CD4-positive, alpha-beta T cell (primary cell): Measurements from ENCODE around the gene ARFGEF3. TPM values are rescaled to one million over a fixed set of nuclear protein-coding genes. Genes with fewer than 3 reads are reported as not detected.

ENCODE experiments used
- ATAC-seq: fragments of 200-7000 bp; cut with Tn5 transposase; one replicate; pipeline ENCODE4 v1.10.0; 2022; ENCODE audit warnings: mild to moderate bottlenecking; ENCODE audit not compliant: poor library complexity
- CTCF ChIA-PET: fragments of 350-600 bp; sonication (Branson Sonifier 250); formaldehyde crosslinking; loops from one replicate; lab custom pipeline; 2021; ENCODE audit warnings: antibody characterized with exemption, inconsistent platforms; lab: Charles Lee
- POLR2A ChIA-PET: fragments of 350-600 bp; sonication (Branson Sonifier 250); formaldehyde crosslinking; loops from one replicate; lab custom pipeline; 2021; ENCODE audit warnings: antibody characterized with exemption, inconsistent platforms; lab: Charles Lee
- DNase-seq, 14 experiments: peaks; one replicate each; pipeline ENCODE4 v3.0.0-alpha.2; 2013 to 2020; ENCODE audit warnings: mixed read lengths in 2 of 14
- H3K27ac ChIP-seq, 2 donors: one replicate each; pipeline versions ENCODE4 v1.5.1 to v1.7.0; 2013; ENCODE audit warnings: low read length in 2 of 2, low read depth in 1 of 2, mild to moderate bottlenecking in 1 of 2
- H3K27me3 ChIP-seq, 2 experiments: 1 replicate in 1 of 2; 2 replicates in 1 of 2; pipeline versions ENCODE4 v1.6.1 to v1.7.0; 2013; ENCODE audit warnings: low read length in 2 of 2, control low read depth in 1 of 2, mild to moderate bottlenecking in 1 of 2, moderate library complexity in 1 of 2; ENCODE audit not compliant: insufficient read depth in 2 of 2, control insufficient read depth in 1 of 2
- H3K36me3 ChIP-seq: one replicate; pipeline ENCODE4 v1.6.1; 2013; ENCODE audit warnings: low read length, control low read depth; ENCODE audit not compliant: insufficient read depth
- H3K4me1 ChIP-seq: one replicate; pipeline ENCODE4 v1.6.1; 2013; ENCODE audit warnings: low read length, control low read depth; ENCODE audit not compliant: insufficient read depth
- H3K4me3 ChIP-seq: one replicate; pipeline ENCODE4 v1.5.1; 2013; ENCODE audit warnings: mild to moderate bottlenecking, low read length, moderate library complexity
- H3K9me3 ChIP-seq, 2 experiments: 1 replicate in 1 of 2; 2 replicates in 1 of 2; pipeline versions ENCODE4 v1.6.1 to v1.7.0; 2013; ENCODE audit warnings: low read length in 2 of 2, mild to moderate bottlenecking in 2 of 2, control low read depth in 1 of 2, moderate library complexity in 1 of 2; ENCODE audit not compliant: control insufficient read depth in 1 of 2, insufficient read depth in 1 of 2
- H3K27ac Mint-ChIP-seq: one replicate; pipeline ENCODE4 v1.8.0; 2020; ENCODE audit warnings: mixed read lengths
- H3K27me3 Mint-ChIP-seq: one replicate; pipeline ENCODE4 v1.8.0; 2021; ENCODE audit warnings: mixed read lengths
- H3K36me3 Mint-ChIP-seq: one replicate; pipeline ENCODE4 v1.8.0; 2021; ENCODE audit warnings: low read depth, mixed read lengths
- H3K4me1 Mint-ChIP-seq: one replicate; pipeline ENCODE4 v1.8.0; 2021; ENCODE audit warnings: low read depth, mixed read lengths
- H3K4me3 Mint-ChIP-seq: one replicate; pipeline ENCODE4 v1.8.0; 2020; ENCODE audit warnings: mild to moderate bottlenecking, mixed read lengths
- H3K9me3 Mint-ChIP-seq: one replicate; pipeline ENCODE4 v1.8.0; 2020; ENCODE audit warnings: mixed read lengths
- CTCF ChIP-seq: fragments of 200-600 bp; IDR thresholded peaks from one replicate; pipeline ENCODE4 v1.8.0; 2022; ENCODE audit warnings: antibody characterized with exemption, mild to moderate bottlenecking
- intact Hi-C, 2 experiments: fragments of 100-400 bp; cut with DNase I in 1 of 2; cut with micrococcal nuclease in 1 of 2; formaldehyde crosslinking; loops; one replicate each; pipeline versions ENCODE4 v1.15.1 to v1.9.0; 2023 to 2025; cut with DNase I, micrococcal nuclease
- total RNA-seq, 174 experiments: library from RNA in 2 of 174; stranded (reverse) in 2 of 174; gene quantifications; one replicate each; pipeline ENCODE4 v1.2.3 and lab custom pipeline; 2021 to 2026

ARFGEF3 gene
- total RNA-seq, 2 experiments from 2014 or later: not detected

- H3K36me3 Mint-ChIP-seq: no peaks in the 10 kb centered on the region
- intact Hi-C loops: no loop called here
- Histone ChIP-seq H3K27me3 (peaks cover 0 to 5% of the 10 kb centered on the region in 2 experiments), H3K36me3 (no peaks in the 10 kb centered on the region), H3K27ac (no peak overlapping the region), H3K9me3 (no peaks in the 10 kb centered on the region), H3K4me1 (no peaks in the 10 kb centered on the region), H3K4me3 (no peak overlapping the region)
- DNase-seq (no peak), ATAC-seq (no peak)
- H3K4me3 Mint-ChIP-seq: no peak overlapping the region
- ChIA-PET CTCF (no interaction called here), POLR2A (no interaction called here)
- TF ChIP-seq CTCF: no peak
- no peaks in the 10 kb centered on the region for H3K4me1 Mint-ChIP-seq
- peaks cover 49% of the 10 kb centered on the region for H3K27me3 Mint-ChIP-seq
- no peaks in the 10 kb centered on the region for H3K9me3 Mint-ChIP-seq
- H3K27ac Mint-ChIP-seq: no peak overlapping the region
These were observed 134.6 kb downstream of the ARFGEF3 start for GRCh38 chr6:138296381-138296780.

GRCh38 chr6:138296786-138297185, 135.0 kb downstream of the ARFGEF3 start:
- Mint-ChIP-seq H3K9me3 (no peaks in the 10 kb centered on the region), H3K27me3 (peaks cover 53% of the 10 kb centered on the region), H3K4me3 (no peak overlapping the region), H3K27ac (no peak overlapping the region), H3K4me1 (no peaks in the 10 kb centered on the region), H3K36me3 (no peaks in the 10 kb centered on the region)
- no peaks in the 10 kb centered on the region for H3K36me3 ChIP-seq
- no peak overlapping the region for H3K4me3 ChIP-seq
- H3K9me3 ChIP-seq: no peaks in the 10 kb centered on the region
- H3K27me3 ChIP-seq: peaks cover 0 to 5% of the 10 kb centered on the region in 2 experiments
- no peaks in the 10 kb centered on the region for H3K4me1 ChIP-seq
- no peak for ATAC-seq
- POLR2A ChIA-PET: no interaction called here
- DNase-seq: no peak
- intact Hi-C loops: no loop called here
- CTCF ChIA-PET: no interaction called here
- no peak overlapping the region for H3K27ac ChIP-seq
- TF ChIP-seq CTCF: no peak

GRCh38 chr6:138297761-138298298, 136.1 kb downstream of the ARFGEF3 start:
- no peaks in the 10 kb centered on the region for H3K36me3 ChIP-seq
- no peak overlapping the region for H3K4me3 ChIP-seq
- DNase-seq: no peak
- Mint-ChIP-seq H3K4me1 (no peaks in the 10 kb centered on the region), H3K27ac (no peak overlapping the region), H3K9me3 (no peaks in the 10 kb centered on the region), H3K27me3 (peaks cover 46% of the 10 kb centered on the region), H3K4me3 (no peak overlapping the region), H3K36me3 (no peaks in the 10 kb centered on the region)
- ATAC-seq: no peak
- CTCF ChIA-PET: no interaction called here
- no peak for TF ChIP-seq CTCF
- intact Hi-C loops: no loop called here
- POLR2A ChIA-PET: no interaction called here
- H3K27ac ChIP-seq: no peak overlapping the region
- H3K9me3 ChIP-seq: no peaks in the 10 kb centered on the region
- no peaks in the 10 kb centered on the region for H3K4me1 ChIP-seq
- peaks cover 0 to 5% of the 10 kb centered on the region in 2 experiments for H3K27me3 ChIP-seq
